ENCODE results near the gene LRRIQ3.
"Not testable (repeated sequence)": the region's sequence is repeated elsewhere in the genome, so short reads cannot be mapped to it uniquely, and the experiment has no call there.

The LRRIQ3 gene
- total RNA-seq, result 0.81 to 5.0 (median 2.7) reads per million in 3 experiments

DNA sequence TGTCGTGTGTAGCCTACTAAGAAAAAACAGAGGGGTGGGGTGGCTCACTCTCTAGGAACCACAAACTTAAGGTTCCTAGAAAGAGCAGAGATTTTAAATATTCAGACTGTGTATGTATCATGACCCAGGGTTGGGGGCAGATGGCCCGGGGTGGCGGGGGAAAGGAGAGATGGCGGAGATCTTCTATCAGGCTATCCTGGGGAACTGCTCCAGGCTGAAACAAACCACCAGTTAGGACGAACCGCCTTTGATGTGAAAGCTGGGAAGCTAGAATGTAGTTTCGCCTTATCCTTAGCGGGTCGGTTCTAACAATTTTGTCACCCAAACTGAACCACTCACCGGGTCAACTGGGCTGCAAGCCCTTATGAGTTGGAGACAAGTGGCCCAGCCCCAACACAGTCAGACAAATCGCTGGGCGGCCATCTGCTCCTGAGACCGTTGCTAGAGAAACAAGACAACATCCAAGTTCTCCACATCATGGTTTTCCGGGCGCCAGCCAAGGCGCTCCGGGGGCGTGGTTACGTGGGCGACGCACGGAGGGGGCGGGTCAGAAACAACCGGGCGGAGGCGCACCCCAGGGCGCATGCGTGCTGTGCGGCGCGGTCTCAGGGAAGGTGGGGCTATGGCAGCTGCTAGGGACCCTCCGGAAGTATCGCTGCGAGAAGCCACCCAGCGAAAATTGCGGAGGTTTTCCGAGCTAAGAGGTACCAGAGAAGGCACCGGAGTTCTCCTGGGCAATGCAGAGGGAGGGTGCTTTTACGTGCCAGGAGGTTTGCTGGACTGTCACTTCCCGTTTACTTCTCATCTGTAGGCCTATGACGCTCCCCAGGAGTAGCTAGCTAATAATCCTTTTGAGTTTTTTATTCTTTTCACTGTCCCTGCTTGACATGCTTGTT is at the start of gene LRRIQ3, which contains the start of gene FPGT:
TSS of gene LRRIQ3 (minus strand) at position 520 of the 896 bp plus-strand sequence. CDS start 14,492 bp downstream, outside the sequence.
TSS of gene FPGT (plus strand) at position 586 of the 896 bp plus-strand sequence. CDS start at position 623, 37 bp downstream.
- DNase-seq, result peak; percentile 96

DNA sequence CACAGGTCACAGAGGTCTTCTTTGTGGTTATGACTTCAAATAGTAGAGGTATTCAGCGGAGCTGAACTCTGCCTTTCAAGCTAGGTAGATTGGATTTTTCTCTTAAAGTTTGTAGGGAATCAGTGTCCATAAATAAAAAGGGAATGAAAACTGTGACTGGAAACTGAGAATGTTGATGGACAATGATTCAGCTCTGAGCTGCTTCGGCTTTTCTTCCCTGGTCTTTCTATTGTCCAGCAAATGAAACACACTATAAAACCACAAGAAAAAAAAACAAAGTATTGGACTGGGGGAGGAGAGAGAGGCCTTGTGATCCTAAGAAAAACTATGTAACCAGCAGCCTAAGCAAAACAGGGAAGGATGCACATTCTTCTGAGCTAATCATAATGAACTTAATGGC is 48.3 kb upstream of the LRRIQ3 start:
- DNase-seq, result no peak

DNA sequence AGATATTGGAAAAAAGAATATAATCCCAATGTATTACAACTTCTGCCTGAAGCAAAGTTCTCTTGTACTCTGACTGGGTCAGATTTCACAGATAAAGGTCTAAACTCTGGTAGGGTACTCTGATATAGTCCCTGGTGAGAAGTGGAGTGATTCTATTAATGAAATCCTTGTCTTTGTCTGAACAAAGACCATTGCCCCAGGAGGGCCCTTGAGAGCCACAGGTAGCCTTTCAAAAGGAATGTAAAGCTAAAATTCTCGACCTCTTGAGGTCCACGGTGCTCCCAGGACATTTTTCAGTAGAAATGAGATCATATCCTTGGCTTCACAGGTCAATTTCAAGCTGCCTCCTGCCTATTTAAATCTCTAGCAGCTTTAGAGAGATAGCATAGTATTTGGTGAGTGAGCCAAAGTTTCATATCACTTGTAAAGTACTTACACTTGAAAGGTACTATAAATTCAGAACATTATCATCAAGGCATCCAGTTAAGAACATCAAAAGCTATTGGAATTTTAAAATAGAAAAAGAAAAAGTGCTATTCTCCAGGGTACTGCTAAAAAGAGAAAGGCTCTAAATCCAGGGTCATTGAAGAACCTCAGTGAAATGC is 47.3 kb upstream of the LRRIQ3 start:
- DNase-seq, result no peak

DNA sequence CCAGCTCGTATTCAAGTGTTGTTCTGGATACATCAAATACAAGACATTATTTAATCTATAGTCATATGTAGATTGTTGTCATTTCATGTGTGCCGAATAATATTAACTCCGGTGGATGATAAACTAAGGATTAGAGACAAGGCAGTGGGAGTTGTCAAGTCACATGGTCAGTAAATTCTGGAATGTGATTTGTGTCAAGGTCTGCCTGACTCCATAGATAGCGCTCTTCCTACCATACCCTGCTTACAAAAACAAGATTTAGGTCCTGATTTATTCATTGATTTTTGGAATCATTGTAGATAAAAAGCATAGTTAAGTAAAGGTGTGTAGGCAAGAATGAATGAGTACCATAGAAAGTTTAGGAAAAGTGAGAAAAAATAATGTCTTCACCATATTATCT is 39.8 kb upstream of the LRRIQ3 start:
- DNase-seq, result no peak

GRCh38 chr1:74237035-74237434 is 39.1 kb upstream of the LRRIQ3 start:
- no peak for DNase-seq

GRCh38 chr1:74236440-74236839 is 38.5 kb upstream of the LRRIQ3 start:
- DNase-seq, result no peak

DNA sequence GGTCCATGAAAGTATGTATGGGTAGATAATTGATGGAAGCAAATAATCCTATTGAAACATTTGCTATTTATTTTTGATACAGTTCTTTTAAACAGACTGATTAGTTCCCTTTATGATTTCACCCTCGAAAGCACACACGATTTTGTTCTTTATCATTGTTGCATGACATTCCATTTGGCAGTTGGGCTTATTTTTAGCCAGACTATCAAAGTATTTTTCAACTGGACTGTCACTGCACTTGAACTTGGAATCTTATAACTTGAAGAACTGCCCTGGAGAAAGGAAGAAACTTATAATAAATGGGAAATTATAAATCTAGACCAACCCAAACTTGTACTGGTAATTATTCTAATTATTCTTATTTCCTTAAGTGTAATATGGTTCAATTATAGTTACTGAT is 37.2 kb upstream of the LRRIQ3 start, which contains the start of gene TNNI3K:
TSS of gene TNNI3K (plus strand) at position 235 of the 400 bp plus-strand sequence. CDS start at position 300, 65 bp downstream.
- DNase-seq, result no peak

DNA sequence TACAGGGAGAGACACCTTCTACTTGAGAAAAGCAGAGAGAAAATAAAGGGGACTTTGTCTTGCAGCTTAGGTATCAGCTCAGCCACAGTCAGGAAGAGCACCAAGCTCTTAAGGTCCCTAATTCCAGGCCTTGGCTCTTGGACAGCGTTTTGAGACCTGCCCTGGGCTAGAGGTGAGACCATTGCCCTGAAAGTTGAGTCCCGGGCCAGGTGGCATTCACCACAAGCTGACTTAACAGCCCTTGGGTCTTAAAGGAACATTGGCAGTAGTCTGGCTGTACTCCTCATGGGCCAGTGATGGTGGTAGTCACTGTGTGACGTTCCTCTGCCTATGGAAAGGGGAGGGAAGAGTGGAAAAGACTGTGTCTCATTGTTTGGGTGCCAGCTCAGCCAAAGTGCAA is 25.5 kb upstream of the LRRIQ3 start:
- no peak for DNase-seq

DNA sequence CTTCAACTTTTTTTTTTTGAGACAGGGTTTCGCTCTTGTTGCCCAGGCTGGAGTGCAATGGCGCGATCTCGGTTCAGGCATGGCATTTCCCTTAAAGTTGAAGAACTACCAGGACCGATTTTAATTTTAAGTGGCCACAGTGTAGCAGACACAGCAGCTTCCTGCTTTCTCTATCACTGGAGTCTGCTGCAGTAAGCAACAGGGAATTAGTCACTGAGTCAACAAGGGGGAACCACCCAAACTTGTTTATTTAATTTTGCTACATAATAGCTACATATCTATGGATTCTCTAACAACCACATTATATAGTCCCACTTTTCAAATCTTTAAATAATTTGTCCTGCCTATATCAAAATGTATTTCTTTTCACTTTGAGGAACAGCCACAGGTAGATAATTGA is 24.7 kb upstream of the LRRIQ3 start:
- no peak for DNase-seq

DNA sequence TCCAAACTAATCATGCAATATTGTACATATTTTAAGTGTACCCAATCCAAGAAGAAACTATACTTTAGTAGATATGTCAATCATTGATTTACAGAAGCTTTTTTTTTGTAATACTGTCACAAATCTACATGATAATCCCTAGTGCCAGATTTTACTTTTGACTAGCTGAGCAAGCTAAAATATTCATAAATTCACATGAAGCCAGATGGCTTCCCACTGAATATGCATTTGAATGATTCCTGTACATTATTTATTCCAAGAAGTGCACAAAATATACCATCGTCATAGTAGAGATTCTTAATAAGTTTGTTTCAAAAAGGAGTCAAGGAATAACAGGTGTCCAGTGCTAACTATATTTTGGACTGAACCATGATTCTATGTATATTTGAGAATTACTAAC is 17.3 kb upstream of the LRRIQ3 start:
- DNase-seq, result no peak

DNA sequence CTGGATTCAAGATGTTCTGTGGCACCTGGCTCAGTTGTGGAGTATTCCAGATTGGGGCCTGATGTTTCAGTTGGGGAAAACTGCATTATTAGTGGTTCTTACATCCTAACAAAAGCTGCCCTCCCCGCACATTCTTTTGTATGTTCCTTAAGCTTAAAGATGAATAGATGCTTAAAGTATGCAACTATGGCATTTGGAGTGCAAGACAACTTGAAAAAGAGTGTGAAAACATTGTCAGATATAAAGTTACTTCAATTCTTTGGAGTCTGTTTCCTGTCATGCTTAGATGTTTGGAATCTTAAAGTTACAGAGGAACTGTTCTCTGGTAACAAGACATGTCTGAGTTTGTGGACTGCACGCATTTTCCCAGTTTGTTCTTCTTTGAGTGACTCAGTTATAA is 7.3 kb upstream of the LRRIQ3 start:
- DNase-seq, result no peak

DNA sequence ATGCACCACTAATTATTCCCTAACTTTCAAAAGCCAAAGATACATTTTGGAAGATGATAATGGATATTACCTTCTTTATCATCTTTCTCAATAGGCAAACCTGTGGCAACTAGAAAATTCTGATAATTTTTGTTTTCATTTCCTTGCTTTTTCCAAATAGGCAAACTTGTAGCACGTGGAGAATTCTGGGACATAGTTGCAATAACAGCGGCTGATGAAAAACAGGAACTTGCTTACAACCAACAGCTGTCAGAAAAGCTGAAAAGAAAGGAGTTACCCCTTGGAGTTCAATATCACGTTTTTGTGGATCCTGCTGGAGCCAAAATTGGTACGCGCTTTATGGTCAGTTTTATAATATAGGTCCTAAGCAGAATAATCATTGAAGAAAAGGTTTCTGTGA is 1.5 kb upstream of the LRRIQ3 start:
- no peak for DNase-seq

GRCh38 chr1:74197255-74197654 is 721 bp downstream of the LRRIQ3 start:
- no peak for DNase-seq

GRCh38 chr1:74195339-74195738 is 2.6 kb downstream of the LRRIQ3 start:
- no peak for DNase-seq

- no peak for DNase-seq
These were observed 4.1 kb downstream of the LRRIQ3 start for GRCh38 chr1:74193908-74194307.

- DNase-seq, result no peak
These were observed 17.5 kb downstream of the LRRIQ3 start for GRCh38 chr1:74180490-74180889.

- DNase-seq, result not testable (repeated sequence)
These were observed 23.6 kb downstream of the LRRIQ3 start for GRCh38 chr1:74174423-74174822.

DNA sequence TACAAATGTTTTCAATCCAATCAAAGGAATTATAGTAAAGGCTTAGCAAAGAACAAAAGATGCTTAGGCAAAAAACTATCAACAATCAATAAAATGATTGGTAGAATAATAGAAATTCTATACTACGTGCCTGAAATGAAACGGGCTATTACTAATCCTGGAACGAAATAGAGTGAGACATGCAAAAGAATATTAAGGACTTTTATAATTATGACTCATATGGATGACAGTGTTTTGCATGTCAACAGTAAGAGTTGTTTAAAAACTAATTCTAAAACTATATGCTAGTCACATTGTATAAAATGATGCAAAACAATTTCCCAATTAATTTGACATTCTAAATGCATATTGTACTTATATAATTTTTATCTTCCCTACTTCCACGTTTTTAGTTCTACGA is 35.6 kb downstream of the LRRIQ3 start:
- no peak for DNase-seq

DNA sequence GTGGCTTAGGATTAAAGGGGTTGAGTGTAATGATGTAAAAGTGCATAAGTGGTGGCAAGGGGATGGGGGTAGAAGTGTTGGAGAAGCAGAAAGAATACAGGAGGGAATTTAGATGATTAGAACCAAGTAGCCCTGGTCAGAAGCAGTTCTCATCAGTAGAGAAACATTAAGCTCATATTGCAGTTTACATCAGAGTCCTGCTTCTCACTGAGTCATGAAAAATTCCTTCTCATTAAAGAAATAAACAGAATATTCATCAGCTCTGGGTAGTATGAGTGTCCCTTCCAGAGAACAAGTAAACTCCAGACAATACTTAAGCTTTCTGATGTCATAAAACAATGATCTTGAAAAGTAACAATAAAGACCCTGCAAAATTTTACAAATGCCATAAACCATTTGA is 36.5 kb downstream of the LRRIQ3 start:
- DNase-seq, result no peak

GRCh38 chr1:74160046-74160445 is 37.9 kb downstream of the LRRIQ3 start:
- DNase-seq, result no peak

DNA sequence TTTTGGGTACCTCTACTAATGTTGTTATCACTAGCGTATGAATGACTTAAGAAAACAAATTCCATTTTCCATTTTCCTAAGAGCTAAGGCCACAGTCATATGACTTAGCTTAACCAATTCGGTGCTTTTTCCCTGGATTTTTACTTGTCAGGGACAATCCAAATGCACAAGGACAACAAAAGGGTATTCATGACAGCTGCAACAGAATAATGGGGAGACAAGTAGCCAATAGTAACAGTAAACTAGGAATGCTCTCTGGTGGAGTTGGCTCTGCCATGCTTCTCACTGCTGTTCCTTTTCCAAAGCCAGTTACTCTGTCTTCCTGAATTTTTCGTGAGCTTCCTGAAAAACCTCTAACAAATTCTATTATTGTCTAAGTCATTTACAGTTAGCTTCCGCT is 52.9 kb downstream of the LRRIQ3 start:
- no peak for DNase-seq

DNA sequence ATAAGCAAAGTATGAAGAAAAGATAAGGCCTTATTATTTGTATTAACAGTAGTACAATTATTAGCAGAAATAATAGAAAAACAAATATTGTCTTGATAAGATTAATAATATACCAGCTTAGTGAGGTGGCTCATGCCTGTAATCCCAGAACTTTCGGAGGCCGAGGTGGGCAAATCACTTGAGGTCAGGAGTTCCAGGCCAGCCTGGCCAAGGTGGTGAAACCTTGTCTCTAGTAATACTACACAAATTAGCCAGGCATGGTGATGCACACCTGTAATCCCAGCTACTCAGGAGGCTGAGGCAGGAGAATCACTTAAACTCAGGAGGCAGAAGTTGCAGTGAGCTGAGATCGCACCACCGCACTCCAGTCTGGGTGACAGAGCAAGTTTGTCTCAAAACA is 80.6 kb downstream of the LRRIQ3 start:
- not testable (repeated sequence) for DNase-seq

- no peak for DNase-seq
These were observed 84.6 kb downstream of the LRRIQ3 start for GRCh38 chr1:74113333-74113732.

DNA sequence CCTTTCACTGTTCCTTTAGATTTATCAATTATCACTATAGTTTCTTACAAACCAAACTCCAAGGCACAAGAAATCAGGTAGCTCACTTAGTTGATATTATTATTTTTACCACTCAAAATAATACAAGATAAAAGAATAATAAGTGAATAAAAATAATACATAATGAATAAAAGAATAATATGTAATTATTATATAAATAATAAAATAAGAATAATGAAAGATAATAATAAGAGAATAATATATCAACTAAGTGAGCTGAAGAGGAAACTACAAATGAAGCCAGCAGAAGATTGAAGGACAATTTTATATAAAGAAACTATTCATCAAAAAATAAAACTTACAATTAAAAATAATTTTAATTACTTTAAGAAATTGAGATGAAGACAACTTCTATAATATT is 90.6 kb downstream of the LRRIQ3 start:
- DNase-seq, result no peak
